Endothelial cell of umbilical vein (primary cell): ENCODE data around the gene PTPN14. TPM values are rescaled to one million over a fixed set of nuclear protein-coding genes. Genes with fewer than 3 reads are reported as not detected.

Experiments
- BruUV-seq: library from RNA; stranded (reverse); fragments of 400-500 nt; replicated peaks from 2 replicates; lab custom pipeline; 2021; lab: Mats Ljungman, UMichigan
- CTCF ChIA-PET: fragments of 300-600, 350-600 bp; sonication (Branson Sonifier 250); formaldehyde crosslinking; loops from one replicate; lab custom pipeline; 2021; ENCODE audit warnings: antibody characterized with exemption, inconsistent platforms; lab: Charles Lee
- POLR2A ChIA-PET: fragments of 300-600, 350-600 bp; sonication (Branson Sonifier 250); formaldehyde crosslinking; loops from one replicate; lab custom pipeline; 2021; ENCODE audit warnings: antibody characterized with exemption, inconsistent platforms; lab: Charles Lee
- DNase-seq: peaks from one replicate; pipeline ENCODE4 v3.0.0-alpha.2; 2011; ENCODE audit warnings: low read depth, low spot score
- FAIRE-seq: peaks from 2 replicates; lab custom pipeline; 2011; peaks lifted over from hg19 to GRCh38; lab: Jason Lieb, UNC
- H2AFZ ChIP-seq: 2 replicates; pipeline ENCODE4 v1.6.0; 2012; ENCODE audit warnings: low read depth, low read length, control low read depth, inconsistent platforms
- H3K27ac ChIP-seq: 2 replicates; pipeline ENCODE4 v1.5.1; 2011; ENCODE audit warnings: low read depth, mild to moderate bottlenecking, control low read depth, low read length, moderate library complexity; ENCODE audit not compliant: insufficient read depth
- H3K27me3 ChIP-seq, 2 experiments: 2 replicates each; pipeline versions ENCODE4 v1.6.0 to v1.6.1; 2011; ENCODE audit warnings: low read length in 2 of 2, mixed read lengths in 1 of 2; ENCODE audit not compliant: control insufficient read depth in 2 of 2, insufficient read depth in 2 of 2
- H3K36me3 ChIP-seq, 2 experiments: 2 replicates in 1 of 2; 3 replicates in 1 of 2; pipeline ENCODE4 v1.5.1; 2011; ENCODE audit warnings: low read length in 2 of 2, mild to moderate bottlenecking in 1 of 2, moderate library complexity in 1 of 2; ENCODE audit not compliant: control insufficient read depth in 2 of 2, insufficient read depth in 2 of 2; ENCODE audit errors: extremely low read depth in 1 of 2
- H3K4me1 ChIP-seq: 3 replicates; pipeline ENCODE4 v1.5.1; 2011; ENCODE audit warnings: mild to moderate bottlenecking, low read length; ENCODE audit not compliant: control insufficient read depth, insufficient read depth; ENCODE audit errors: extremely low read depth
- H3K4me2 ChIP-seq: 2 replicates; pipeline ENCODE4 v1.6.1; 2011; ENCODE audit warnings: low read length, control low read depth, mixed read lengths; ENCODE audit not compliant: insufficient read depth
- H3K4me3 ChIP-seq, 3 experiments: fragments of 200-600 bp in 1 of 3; sonication (generic), shearing (Covaris generic) in 1 of 3; replicated peaks in 1 of 3; 2 replicates each; pipeline ENCODE4 v1.5.1; 2011 to 2016; ENCODE audit warnings: control low read depth in 3 of 3, low read length in 3 of 3, mild to moderate bottlenecking in 2 of 3, inconsistent platforms in 1 of 3, low read depth in 1 of 3, moderate library complexity in 1 of 3; ENCODE audit not compliant: insufficient read depth in 1 of 3
- H3K79me2 ChIP-seq: 2 replicates; pipeline ENCODE4 v1.6.0; 2012; ENCODE audit warnings: low read length, inconsistent platforms; ENCODE audit not compliant: control insufficient read depth, insufficient read depth
- H3K9ac ChIP-seq: replicated peaks from 2 replicates; pipeline ENCODE3; 2011; ENCODE audit warnings: low read length, control low read depth; ENCODE audit not compliant: insufficient read depth; ENCODE audit errors: extremely low read depth
- H3K9me1 ChIP-seq: replicated peaks from 3 replicates; pipeline ENCODE4 v1.6.0; 2011; ENCODE audit warnings: mild to moderate bottlenecking, low read length; ENCODE audit not compliant: control insufficient read depth, insufficient read depth; ENCODE audit errors: extremely low read depth
- H3K9me3 ChIP-seq: replicated peaks from 2 replicates; pipeline ENCODE4 v1.5.1; 2012; ENCODE audit warnings: low read length, inconsistent platforms; ENCODE audit not compliant: control insufficient read depth, insufficient read depth
- H4K20me1 ChIP-seq: replicated peaks from 2 replicates; pipeline ENCODE3; 2011; ENCODE audit warnings: mild to moderate bottlenecking, low read length; ENCODE audit not compliant: control insufficient read depth, insufficient read depth; ENCODE audit errors: extremely low read depth
- CTCF ChIP-seq, 2 donors: IDR thresholded peaks; 1 replicate in 1 of 2; 2 replicates in 1 of 2; pipeline ENCODE4 v1.5.1; 2011; ENCODE audit warnings: low read length in 2 of 2, mild to moderate bottlenecking in 2 of 2, moderate library complexity in 2 of 2, control low read depth in 1 of 2, inconsistent platforms in 1 of 2, low read depth in 1 of 2; ENCODE audit not compliant: insufficient read depth in 1 of 2; ENCODE audit errors: extremely low read depth in 1 of 2
- EZH2 ChIP-seq: IDR thresholded peaks from 2 replicates; pipeline ENCODE4 v1.6.1; 2012; ENCODE audit warnings: borderline replicate concordance, low read depth, mild to moderate bottlenecking, moderate library complexity, low read length, inconsistent platforms; ENCODE audit not compliant: severe bottlenecking
- FOS ChIP-seq: IDR thresholded peaks from 2 replicates; pipeline ENCODE4 v1.6.1; 2011; ENCODE audit warnings: mild to moderate bottlenecking, low read length, moderate library complexity, borderline replicate concordance; ENCODE audit not compliant: insufficient read depth
- GATA2 ChIP-seq: IDR thresholded peaks from 2 replicates; pipeline ENCODE4 v1.7.0; 2011; ENCODE audit warnings: low read depth, mild to moderate bottlenecking, moderate library complexity, mixed read lengths, low read length; ENCODE audit not compliant: insufficient read length, insufficient read depth
- JUN ChIP-seq: IDR thresholded peaks from 2 replicates; pipeline ENCODE4 v1.6.1; 2011; ENCODE audit warnings: borderline replicate concordance, low read depth; ENCODE audit not compliant: insufficient read length, insufficient read depth
- MAX ChIP-seq: IDR thresholded peaks from 2 replicates; pipeline ENCODE4 v1.6.1; 2011; ENCODE audit not compliant: insufficient read depth, insufficient read length
- MYC ChIP-seq: IDR thresholded peaks from one replicate; pipeline ENCODE4 v1.6.1; 2011; ENCODE audit warnings: mild to moderate bottlenecking, low read depth, low read length
- POLR2A ChIP-seq: IDR thresholded peaks from 2 replicates; pipeline ENCODE4 v1.6.1; 2012; ENCODE audit warnings: low read depth, mild to moderate bottlenecking, control low read depth, low read length
- POLR2AphosphoS5 ChIP-seq: IDR thresholded peaks from 2 replicates; pipeline ENCODE4 v1.6.1; 2012; ENCODE audit warnings: low read depth, mild to moderate bottlenecking, control low read depth, low read length, moderate library complexity; ENCODE audit not compliant: insufficient read depth
- dilution Hi-C: fragments of 300-500 bp; cut with MboI; formaldehyde crosslinking; loops from one replicate; pipeline ENCODE4 v1.15.0; 2019; ENCODE audit warnings: low sequenced_read_pairs; ENCODE audit not compliant: extremely low pct_ligation_motif_present
- intact Hi-C: fragments of 100-400 bp; cut with micrococcal nuclease; formaldehyde crosslinking; loops from one replicate; pipeline ENCODE4 v1.10.0; 2022
- polyA plus RNA-seq, 4 experiments: library from polyadenylated mRNA; depleted of rRNA in 3 of 4; stranded (reverse) in 3 of 4; unstranded in 1 of 4; fragments of >200 nt; gene quantifications; 2 replicates each; pipeline versions ENCODE4 v1.2.1 to v1.2.3, GENCODE V29; 2011 to 2012; ENCODE audit warnings: missing spikeins in 1 of 4
- total RNA-seq: library from RNA; stranded (reverse); gene quantifications from 2 replicates; pipeline ENCODE4 v1.2.3, GENCODE V29; 2021

Gene PTPN14
- total and polyA plus RNA-seq, 2 donors (not counting 3 experiments of a cell fraction or from before 2014, with no cell fraction given): 18.5 to 93.0 TPM

GRCh38 chr1:214415131-214415530 lies 136.3 kb downstream of the PTPN14 start:
- no peak for TF ChIP-seq FOS
- TF ChIP-seq CTCF (IDR thresholded peaks at IDR 0.05; ENCODE audit: extremely low read depth in 1 of 2, insufficient read depth in 1 of 2, low read depth in 1 of 2, low read length in 2 of 2): no peak
- TF ChIP-seq EZH2: no peak
- no peak for TF ChIP-seq GATA2
- no peak for TF ChIP-seq MYC
- TF ChIP-seq JUN: no peak
- no peak for TF ChIP-seq POLR2AphosphoS5
- TF ChIP-seq POLR2A: no peak
- no peak for TF ChIP-seq MAX
- no peaks in the 10 kb centered on the region for H3K9me3 ChIP-seq
- no peaks in the 10 kb centered on the region for H3K9me1 ChIP-seq
- ChIA-PET POLR2A (no interaction called here), CTCF (interaction anchor here (1.1 to 2.3 kb wide), 2 partner anchors 10 to 170 kb away, joined by 3 to 19 read pairs; no protein-coding TSS in a partner anchor)
- peaks cover 54% of the 10 kb centered on the region for H3K79me2 ChIP-seq
- no TSS peak for BruUV-seq
- H3K27ac ChIP-seq: no peak overlapping the region
- dilution Hi-C loops: no loop called here
- H3K4me3 ChIP-seq: no peak overlapping the region
- H3K36me3 ChIP-seq: peaks cover 0 to 7% of the 10 kb centered on the region in 2 experiments
- intact Hi-C loops: no loop called here
- H3K9ac ChIP-seq: no peak overlapping the region
- DNase-seq (no peak), FAIRE-seq (no peak)
- peaks cover 46% of the 10 kb centered on the region for H3K4me1 ChIP-seq
- H3K27me3 ChIP-seq: no peaks in the 10 kb centered on the region
- no peak overlapping the region for H3K4me2 ChIP-seq
- H2AFZ ChIP-seq: no peak overlapping the region
- no peaks in the 10 kb centered on the region for H4K20me1 ChIP-seq
